ENCODE measurements around the gene TNNT2. TPM values are rescaled to one million over a fixed set of nuclear protein-coding genes. Genes with fewer than 3 reads are reported as not detected.

TNNT2 gene
- total RNA-seq, 1 donor from 2014 or later: 0.17 TPM

GRCh38 chr1:201399352-201400126 lies 22.1 kb upstream of the TNNT2 start:
- peak overlapping the region; percentile 57 for H3K4me3 ChIP-seq (ENCODE audit: low read depth, low read length)
- DNase-seq (ENCODE audit: low read depth): no peak
- TF ChIP-seq CTCF (conservative IDR thresholded peaks at IDR 0.05; ENCODE audit: low read depth, low read length): no peak

GRCh38 chr1:201399018-201399351 lies 21.5 kb upstream of the TNNT2 start, which contains the start of gene LAD1:
TSS of gene LAD1 (minus strand) at chr1:201399324. CDS start at chr1:201399306, 18 bp downstream.
- TF ChIP-seq CTCF (conservative IDR thresholded peaks at IDR 0.05; ENCODE audit: low read depth, low read length): no peak
- no peak for DNase-seq (ENCODE audit: low read depth)
- peak within 1 kb of the TSS; percentile 57 for H3K4me3 ChIP-seq (ENCODE audit: low read depth, low read length)

- no peak for DNase-seq (ENCODE audit: low read depth)
- H3K4me3 ChIP-seq (ENCODE audit: low read depth, low read length): peak overlapping the region; percentile 57
- TF ChIP-seq CTCF (conservative IDR thresholded peaks at IDR 0.05; ENCODE audit: low read depth, low read length): no peak
These were observed 20.2 kb upstream of the TNNT2 start for GRCh38 chr1:201397675-201398074.

GRCh38 chr1:201396861-201397464 lies 19.5 kb upstream of the TNNT2 start:
- TF ChIP-seq CTCF (conservative IDR thresholded peaks at IDR 0.05; ENCODE audit: low read depth, low read length): no peak
- H3K4me3 ChIP-seq (ENCODE audit: low read depth, low read length): peak overlapping the region; percentile 57
- DNase-seq (ENCODE audit: low read depth): no peak

GRCh38 chr1:201395936-201396335 lies 18.5 kb upstream of the TNNT2 start:
- TF ChIP-seq CTCF (conservative IDR thresholded peaks at IDR 0.05; ENCODE audit: low read depth, low read length): no peak
- DNase-seq (ENCODE audit: low read depth): no peak
- no peak overlapping the region for H3K4me3 ChIP-seq (ENCODE audit: low read depth, low read length)

GRCh38 chr1:201394591-201394990 lies 17.1 kb upstream of the TNNT2 start:
- no peak for TF ChIP-seq CTCF (conservative IDR thresholded peaks at IDR 0.05; ENCODE audit: low read depth, low read length)
- no peak for DNase-seq (ENCODE audit: low read depth)
- no peak overlapping the region for H3K4me3 ChIP-seq (ENCODE audit: low read depth, low read length)
